Lower leg skin (tissue), 3 donors: ENCODE measurements around the gene ENPP6.

Experiments used
- POLR2A ChIP-seq, 2 donors: fragments of 450-650 bp; IDR thresholded peaks; one replicate each; pipeline ENCODE4 v1.6.1; 2016 to 2017; ENCODE audit warnings: antibody characterized with exemption in 2 of 2, mild to moderate bottlenecking in 1 of 2, moderate library complexity in 1 of 2
- TF ChIP-seq, protein P1 (sequence below), 3 donors: fragments of 450-650 bp; IDR thresholded peaks; one replicate each; pipeline ENCODE4 v1.5.1; 2016; ENCODE audit warnings: antibody characterized with exemption in 3 of 3, mild to moderate bottlenecking in 3 of 3, moderate library complexity in 2 of 3

DNA sequence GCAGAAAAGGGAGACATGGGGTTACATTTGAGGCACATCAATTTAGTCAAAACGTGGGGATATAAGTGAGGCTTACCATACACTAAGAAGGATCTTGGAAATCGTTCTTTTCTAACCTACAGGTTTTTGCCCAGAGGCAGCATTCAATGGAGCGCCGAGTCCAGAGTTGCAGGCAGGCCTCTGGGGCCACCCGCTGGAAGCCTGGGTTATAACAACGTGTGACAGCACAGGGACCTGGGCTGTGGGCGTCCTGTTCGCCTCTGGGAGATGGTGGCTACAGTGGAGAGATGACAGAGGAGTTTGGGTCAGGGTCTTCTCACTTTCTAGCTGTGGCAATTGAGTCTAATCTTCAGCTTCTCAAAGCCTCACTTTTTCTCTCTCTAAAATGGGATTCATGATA is 53.9 kb downstream of the ENPP6 start:
- TF ChIP-seq, protein P1, sequence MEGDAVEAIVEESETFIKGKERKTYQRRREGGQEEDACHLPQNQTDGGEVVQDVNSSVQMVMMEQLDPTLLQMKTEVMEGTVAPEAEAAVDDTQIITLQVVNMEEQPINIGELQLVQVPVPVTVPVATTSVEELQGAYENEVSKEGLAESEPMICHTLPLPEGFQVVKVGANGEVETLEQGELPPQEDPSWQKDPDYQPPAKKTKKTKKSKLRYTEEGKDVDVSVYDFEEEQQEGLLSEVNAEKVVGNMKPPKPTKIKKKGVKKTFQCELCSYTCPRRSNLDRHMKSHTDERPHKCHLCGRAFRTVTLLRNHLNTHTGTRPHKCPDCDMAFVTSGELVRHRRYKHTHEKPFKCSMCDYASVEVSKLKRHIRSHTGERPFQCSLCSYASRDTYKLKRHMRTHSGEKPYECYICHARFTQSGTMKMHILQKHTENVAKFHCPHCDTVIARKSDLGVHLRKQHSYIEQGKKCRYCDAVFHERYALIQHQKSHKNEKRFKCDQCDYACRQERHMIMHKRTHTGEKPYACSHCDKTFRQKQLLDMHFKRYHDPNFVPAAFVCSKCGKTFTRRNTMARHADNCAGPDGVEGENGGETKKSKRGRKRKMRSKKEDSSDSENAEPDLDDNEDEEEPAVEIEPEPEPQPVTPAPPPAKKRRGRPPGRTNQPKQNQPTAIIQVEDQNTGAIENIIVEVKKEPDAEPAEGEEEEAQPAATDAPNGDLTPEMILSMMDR (IDR thresholded peaks at IDR 0.05) = no peak
- TF ChIP-seq POLR2A (IDR thresholded peaks at IDR 0.05) = no peak
